IMR-90 (cell line): ENCODE data around the gene ST8SIA2. TPM values are rescaled to one million over a fixed set of nuclear protein-coding genes. Genes with fewer than 3 reads are reported as not detected.

Experiments used
- ATAC-seq: fragments of 200-7000 bp; cut with Tn5 transposase; 2 replicates; pipeline ENCODE4 v1.9.1; 2020; ENCODE audit warnings: low read depth, mild to moderate bottlenecking, moderate library complexity
- BruUV-seq: library from RNA; stranded (reverse); fragments of 400-500 nt; replicated peaks from 2 replicates; lab custom pipeline; 2021; lab: Mats Ljungman, UMichigan
- CTCF ChIA-PET: fragments of 300-600 bp; formaldehyde crosslinking; extraction: SDS; loops from one replicate; lab custom pipeline; 2021; ENCODE audit warnings: antibody characterized with exemption; lab: Yijun Ruan, JAX
- POLR2A ChIA-PET: fragments of 300-600 bp; sonication (Branson Sonifier 250); formaldehyde crosslinking; loops from one replicate; lab custom pipeline; 2022; ENCODE audit warnings: antibody characterized with exemption; ENCODE audit not compliant: unreplicated experiment; lab: Charles Lee
- DNase-seq: peaks from one replicate; pipeline ENCODE4 v3.0.0; 2013
- H2AFZ ChIP-seq: replicated peaks from 2 replicates; pipeline ENCODE3; 2013; ENCODE audit warnings: low read length, mild to moderate bottlenecking; ENCODE audit not compliant: poor library complexity
- H2AK5ac ChIP-seq: 2 replicates; pipeline ENCODE4 v1.6.1; 2013; ENCODE audit warnings: low read depth, low read length, inconsistent platforms
- H2AK9ac ChIP-seq: replicated peaks from 2 replicates; pipeline ENCODE3; 2013; ENCODE audit warnings: mild to moderate bottlenecking, low read depth, low read length, moderate library complexity; ENCODE audit not compliant: poor library complexity
- H2BK120ac ChIP-seq: 2 replicates; pipeline ENCODE4 v1.6.1; 2013; ENCODE audit warnings: low read depth, low read length, inconsistent platforms
- H2BK15ac ChIP-seq: 3 replicates; pipeline ENCODE4 v1.6.1; 2013; ENCODE audit warnings: low read depth, low read length, inconsistent platforms
- H2BK20ac ChIP-seq: 2 replicates; pipeline ENCODE4 v1.6.1; 2013; ENCODE audit warnings: low read depth, mild to moderate bottlenecking, inconsistent platforms, low read length, moderate library complexity
- H2BK5ac ChIP-seq: 2 replicates; pipeline ENCODE4 v1.6.1; 2013; ENCODE audit warnings: mild to moderate bottlenecking, low read depth, low read length, inconsistent platforms; ENCODE audit not compliant: poor library complexity, severe bottlenecking
- H3K14ac ChIP-seq: replicated peaks from 2 replicates; pipeline ENCODE4 v1.6.1; 2013; ENCODE audit warnings: low read depth, low read length, inconsistent platforms
- H3K18ac ChIP-seq: 2 replicates; pipeline ENCODE4 v1.6.1; 2013; ENCODE audit warnings: low read depth, low read length, control low read depth
- H3K23ac ChIP-seq: 2 replicates; pipeline ENCODE4 v1.6.1; 2013; ENCODE audit warnings: low read depth, low read length, inconsistent platforms
- H3K27ac ChIP-seq: 2 replicates; pipeline ENCODE4 v1.5.1; 2013; ENCODE audit warnings: mild to moderate bottlenecking, control low read depth, low read length; ENCODE audit not compliant: insufficient read depth
- H3K27me3 ChIP-seq: 2 replicates; pipeline ENCODE4 v1.6.1; 2013; ENCODE audit warnings: low read length; ENCODE audit not compliant: control insufficient read depth, insufficient read depth
- H3K36me3 ChIP-seq: 2 replicates; pipeline ENCODE4 v1.6.1; 2013; ENCODE audit warnings: low read length, mixed read lengths; ENCODE audit not compliant: control insufficient read depth, insufficient read depth
- H3K4ac ChIP-seq: 2 replicates; pipeline ENCODE4 v1.6.1; 2013; ENCODE audit warnings: low read depth, low read length, inconsistent platforms
- H3K4me1 ChIP-seq: 2 replicates; pipeline ENCODE4 v1.6.1; 2013; ENCODE audit warnings: low read length, mixed read lengths; ENCODE audit not compliant: control insufficient read depth, insufficient read depth
- H3K4me2 ChIP-seq: 2 replicates; pipeline ENCODE4 v1.6.1; 2013; ENCODE audit warnings: low read depth, mild to moderate bottlenecking, control low read depth, low read length, moderate library complexity
- H3K4me3 ChIP-seq: 2 replicates; pipeline ENCODE4 v1.5.1; 2013; ENCODE audit warnings: low read depth, mild to moderate bottlenecking, control low read depth, low read length, moderate library complexity; ENCODE audit not compliant: insufficient read depth
- H3K56ac ChIP-seq: 2 replicates; pipeline ENCODE4 v1.6.1; 2013; ENCODE audit warnings: low read length, inconsistent platforms; ENCODE audit not compliant: insufficient read depth; ENCODE audit errors: extremely low read depth
- H3K79me1 ChIP-seq, 2 experiments: 2 replicates each; pipeline ENCODE4 v1.6.1; 2013; ENCODE audit warnings: low read length in 2 of 2, inconsistent platforms in 1 of 2, low read depth in 1 of 2
- H3K9ac ChIP-seq: 2 replicates; pipeline ENCODE4 v1.6.1; 2013; ENCODE audit warnings: low read depth, low read length, control low read depth
- H3K9me1 ChIP-seq: 2 replicates; pipeline ENCODE4 v1.6.1; 2013; ENCODE audit warnings: low read length, inconsistent platforms; ENCODE audit not compliant: insufficient read depth
- H3K9me3 ChIP-seq: 2 replicates; pipeline ENCODE4 v1.6.1; 2013; ENCODE audit warnings: low read length; ENCODE audit not compliant: control insufficient read depth, insufficient read depth
- H4K20me1 ChIP-seq: 2 replicates; pipeline ENCODE4 v1.6.1; 2013; ENCODE audit warnings: low read length, inconsistent platforms; ENCODE audit not compliant: insufficient read depth
- H4K5ac ChIP-seq: 2 replicates; pipeline ENCODE4 v1.6.1; 2013; ENCODE audit warnings: mild to moderate bottlenecking, low read depth, low read length, control low read depth
- H4K8ac ChIP-seq, 2 experiments: 2 replicates each; pipeline ENCODE4 v1.6.1; 2013; ENCODE audit warnings: low read depth in 2 of 2, low read length in 2 of 2, control low read depth in 1 of 2, inconsistent platforms in 1 of 2
- H4K91ac ChIP-seq: 2 replicates; pipeline ENCODE4 v1.6.1; 2013; ENCODE audit warnings: low read depth, low read length, inconsistent platforms; ENCODE audit not compliant: insufficient read depth
- BHLHE40 ChIP-seq: fragments of 150-350 bp; IDR thresholded peaks from 2 replicates; pipeline ENCODE4 v1.6.1; 2016; ENCODE audit warnings: mild to moderate bottlenecking, low read depth, low read length
- CEBPB ChIP-seq: IDR thresholded peaks from 2 replicates; pipeline ENCODE4 v1.6.1; 2012; ENCODE audit warnings: low read depth, low read length, improper control_type of control experiment
- CHD1 ChIP-seq: IDR thresholded peaks from 2 replicates; pipeline ENCODE4 v1.6.1; 2012; ENCODE audit warnings: low read depth, low read length, improper control_type of control experiment
- FOS ChIP-seq: fragments of 150-350 bp; IDR thresholded peaks from 2 replicates; pipeline ENCODE4 v1.6.1; 2016; ENCODE audit warnings: low read depth, low read length
- MAFK ChIP-seq: IDR thresholded peaks from 2 replicates; pipeline ENCODE4 v1.6.1; 2012; ENCODE audit warnings: low read depth, low read length, improper control_type of control experiment
- MAZ ChIP-seq: IDR thresholded peaks from 2 replicates; pipeline ENCODE4 v1.6.1; 2012; ENCODE audit warnings: low read depth, mild to moderate bottlenecking, low read length, improper control_type of control experiment, moderate library complexity, borderline replicate concordance
- NFE2L2 ChIP-seq: fragments of 150-350 bp; IDR thresholded peaks from 2 replicates; pipeline ENCODE4 v1.6.1; 2016; ENCODE audit warnings: low read depth, mild to moderate bottlenecking, low read length
- POLR2A ChIP-seq: IDR thresholded peaks from 2 replicates; pipeline ENCODE4 v1.6.1; 2012; ENCODE audit warnings: mild to moderate bottlenecking, low read depth, low read length
- RAD21 ChIP-seq: IDR thresholded peaks from 2 replicates; pipeline ENCODE4 v1.6.1; 2012; ENCODE audit warnings: low read length, improper control_type of control experiment
- RCOR1 ChIP-seq: IDR thresholded peaks from 2 replicates; pipeline ENCODE4 v1.6.1; 2012; ENCODE audit warnings: mild to moderate bottlenecking, low read length, improper control_type of control experiment; ENCODE audit not compliant: insufficient replicate concordance
- SMC3 ChIP-seq: fragments of 150-350 bp; IDR thresholded peaks from 2 replicates; pipeline ENCODE4 v1.6.1; 2016; ENCODE audit warnings: low read depth, mild to moderate bottlenecking, antibody characterized with exemption, low read length, moderate library complexity
- WGBS, 2 experiments: methylation state at CpG; one replicate each; pipeline versions ENCODE4 v1.1.5 to v1.1.7; 2013; ENCODE audit warnings: missing lambda C conversion rate in 2 of 2; ENCODE audit not compliant: insufficient read length in 1 of 2; ENCODE audit errors: extremely low coverage in 2 of 2; 5-methylcytosine and 5-hydroxymethylcytosine counted together
- dilution Hi-C: fragments of 300-500 bp; cut with HindIII; formaldehyde crosslinking; loops from one replicate; pipeline ENCODE4 v1.14.3; 2018; ENCODE audit warnings: low sequenced_read_pairs; ENCODE audit not compliant: unreplicated experiment
- in situ Hi-C: fragments of 300-500 bp; cut with MboI; formaldehyde crosslinking; loops from 3 replicates; pipeline ENCODE4 v1.14.3; 2019; ENCODE audit warnings: low sequenced_read_pairs, inconsistent platforms, mixed read lengths
- intact Hi-C: fragments of 100-400 bp; cut with micrococcal nuclease; formaldehyde crosslinking; loops from 2 replicates; pipeline ENCODE4 v1.10.0; 2022
- polyA plus RNA-seq, 3 experiments: library from polyadenylated mRNA; depleted of rRNA; stranded (reverse); fragments of >200 nt; gene quantifications; 2 replicates each; pipeline ENCODE4 v1.2.3, GENCODE V29; 2012; ENCODE audit warnings: low replicate concordance in 1 of 3
- total RNA-seq: library from RNA; depleted of rRNA; stranded (reverse); fragments of >200 nt; gene quantifications from 2 replicates; pipeline ENCODE4 v1.2.3, GENCODE V29; 2012
- TF ChIP-seq, protein P1 (sequence below): fragments of 150-350 bp; IDR thresholded peaks from 2 replicates; pipeline ENCODE4 v1.6.1; 2017; ENCODE audit warnings: mild to moderate bottlenecking, antibody characterized with exemption, low read length, low read depth

The ST8SIA2 gene
- total and polyA plus RNA-seq, 2 of the 4 experiments (the other 2 are of a cell fraction): not detected

GRCh38 chr15:92468991-92469390 lies 75.3 kb downstream of the ST8SIA2 start:
- H2BK5ac ChIP-seq: no peak overlapping the region
- H3K36me3 ChIP-seq: no peaks in the 10 kb centered on the region
- H4K8ac ChIP-seq: no peak overlapping the region
- H2BK15ac ChIP-seq: no peak overlapping the region
- peaks cover 8% of the 10 kb centered on the region for H3K9me3 ChIP-seq
- H4K20me1 ChIP-seq: no peaks in the 10 kb centered on the region
- H3K79me1 ChIP-seq: no peaks in the 10 kb centered on the region
- no TSS peak for BruUV-seq
- no peak overlapping the region for H3K9ac ChIP-seq
- no peak overlapping the region for H3K14ac ChIP-seq
- CTCF ChIA-PET: no interaction called here
- no CpG with 5 or more reads among the region's 3 CpGs for WGBS, 2 experiments
- POLR2A ChIA-PET: no interaction called here
- H3K9me1 ChIP-seq: no peaks in the 10 kb centered on the region
- no peak overlapping the region for H2BK120ac ChIP-seq
- H2AFZ ChIP-seq: no peak overlapping the region
- dilution Hi-C loops (no loop called here), in situ Hi-C loops (no loop called here), intact Hi-C loops (no loop called here)
- no peak overlapping the region for H3K18ac ChIP-seq
- no peak overlapping the region for H2AK9ac ChIP-seq
- H4K91ac ChIP-seq: no peak overlapping the region
- no peak overlapping the region for H3K23ac ChIP-seq
- no peak for DNase-seq
- no peak for ATAC-seq
- no peak overlapping the region for H3K27ac ChIP-seq
- H3K4me2 ChIP-seq: no peak overlapping the region
- no peaks in the 10 kb centered on the region for H3K27me3 ChIP-seq
- no peak overlapping the region for H3K4me3 ChIP-seq
- H3K4ac ChIP-seq: no peak overlapping the region
- H4K5ac ChIP-seq: no peak overlapping the region
- no peak overlapping the region for H3K56ac ChIP-seq
- TF ChIP-seq CEBPB (no peak), BHLHE40 (no peak), MAFK (no peak), SMC3 (no peak), RCOR1 (no peak), FOS (no peak), NFE2L2 (no peak), POLR2A (no peak), CHD1 (no peak), MAZ (no peak), RAD21 (no peak)
- TF ChIP-seq, protein P1, sequence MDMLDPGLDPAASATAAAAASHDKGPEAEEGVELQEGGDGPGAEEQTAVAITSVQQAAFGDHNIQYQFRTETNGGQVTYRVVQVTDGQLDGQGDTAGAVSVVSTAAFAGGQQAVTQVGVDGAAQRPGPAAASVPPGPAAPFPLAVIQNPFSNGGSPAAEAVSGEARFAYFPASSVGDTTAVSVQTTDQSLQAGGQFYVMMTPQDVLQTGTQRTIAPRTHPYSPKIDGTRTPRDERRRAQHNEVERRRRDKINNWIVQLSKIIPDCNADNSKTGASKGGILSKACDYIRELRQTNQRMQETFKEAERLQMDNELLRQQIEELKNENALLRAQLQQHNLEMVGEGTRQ: no peak
- no peak overlapping the region for H2AK5ac ChIP-seq
- H2BK20ac ChIP-seq: no peak overlapping the region
- H3K4me1 ChIP-seq: no peaks in the 10 kb centered on the region
